ENCODE results near the gene MGAT4A. TPM values are rescaled to one million over a fixed set of nuclear protein-coding genes. Genes with fewer than 3 reads are reported as not detected.

MGAT4A gene
- total and polyA plus RNA-seq, 2 of the 13 experiments (the other 11 are each of a cell fraction or from before 2014, with no cell fraction given) = 47.2 to 90.9 TPM

DNA sequence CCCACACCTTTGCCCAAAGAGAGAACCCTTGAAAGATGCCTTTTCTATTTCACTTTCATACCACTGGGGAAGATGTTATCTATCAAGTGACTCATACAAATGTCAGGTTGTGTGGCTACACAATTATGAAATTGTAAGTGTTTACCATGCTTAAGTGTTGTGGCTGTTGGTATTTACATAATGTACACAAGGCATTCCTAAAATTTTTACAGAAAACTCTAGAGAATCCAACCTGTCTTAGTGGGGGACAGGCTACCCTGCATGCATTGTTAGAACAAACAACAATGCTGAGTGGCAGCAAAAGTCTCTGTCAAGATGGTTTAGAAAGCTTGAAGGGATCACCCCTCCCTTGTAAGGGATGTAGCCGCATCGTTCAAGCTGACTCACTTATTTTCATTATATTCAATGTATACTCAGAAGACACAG, 5.5 kb upstream of the MGAT4A start (continued):
- TF ChIP-seq, protein P1, sequence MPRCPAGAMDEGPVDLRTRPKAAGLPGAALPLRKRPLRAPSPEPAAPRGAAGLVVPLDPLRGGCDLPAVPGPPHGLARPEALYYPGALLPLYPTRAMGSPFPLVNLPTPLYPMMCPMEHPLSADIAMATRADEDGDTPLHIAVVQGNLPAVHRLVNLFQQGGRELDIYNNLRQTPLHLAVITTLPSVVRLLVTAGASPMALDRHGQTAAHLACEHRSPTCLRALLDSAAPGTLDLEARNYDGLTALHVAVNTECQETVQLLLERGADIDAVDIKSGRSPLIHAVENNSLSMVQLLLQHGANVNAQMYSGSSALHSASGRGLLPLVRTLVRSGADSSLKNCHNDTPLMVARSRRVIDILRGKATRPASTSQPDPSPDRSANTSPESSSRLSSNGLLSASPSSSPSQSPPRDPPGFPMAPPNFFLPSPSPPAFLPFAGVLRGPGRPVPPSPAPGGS (CRISPR knock-in tag; IDR thresholded peaks at IDR 0.05) = no peak
- TF ChIP-seq, protein P2, sequence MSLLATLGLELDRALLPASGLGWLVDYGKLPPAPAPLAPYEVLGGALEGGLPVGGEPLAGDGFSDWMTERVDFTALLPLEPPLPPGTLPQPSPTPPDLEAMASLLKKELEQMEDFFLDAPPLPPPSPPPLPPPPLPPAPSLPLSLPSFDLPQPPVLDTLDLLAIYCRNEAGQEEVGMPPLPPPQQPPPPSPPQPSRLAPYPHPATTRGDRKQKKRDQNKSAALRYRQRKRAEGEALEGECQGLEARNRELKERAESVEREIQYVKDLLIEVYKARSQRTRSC (CRISPR knock-in tag; IDR thresholded peaks at IDR 0.05; ENCODE audit: low read depth) = no peak
- 0 out of 2 replicates have a peak, but pooled peaks have one; percentile 31 for TF ChIP-seq ZFP36L1 (CRISPR knock-in tag; IDR thresholded peaks at IDR 0.05)

DNA sequence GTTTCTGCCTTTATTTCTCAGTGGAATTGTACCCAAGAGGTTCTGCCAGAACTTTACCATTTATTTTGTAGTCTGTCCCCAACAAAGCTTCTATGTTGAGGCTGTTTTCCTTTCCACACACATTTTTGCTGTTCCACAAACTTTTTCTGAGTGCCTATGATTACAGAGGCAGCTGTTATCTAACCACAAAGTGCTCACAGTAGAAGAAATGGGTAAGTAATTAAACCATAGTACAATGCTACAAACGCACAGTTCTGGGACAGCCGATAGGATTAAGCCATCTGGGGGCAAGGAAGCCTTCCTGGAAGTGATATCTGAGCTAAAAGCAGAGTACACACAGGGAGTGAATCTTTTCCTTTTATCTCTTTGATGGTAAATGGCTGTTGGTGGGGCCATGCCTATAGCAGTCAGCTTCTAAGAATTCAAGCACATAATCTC, 3.9 kb upstream of the MGAT4A start:
- Histone ChIP-seq H2AFZ (ENCODE audit: low read length) (no peak overlapping the region), H3K9ac (ENCODE audit: insufficient read depth, low read depth, low read length) (0 out of 2 replicates have a peak overlapping the region, but pooled peaks have one; percentile 6), H3K4me2 (ENCODE audit: low read depth, low read length) (peak overlapping the region; percentile 21), H3K79me2 (ENCODE audit: insufficient read depth, low read length) (peaks cover 23% of the 10 kb centered on the region), H3K27me3 (ENCODE audit: control insufficient read depth in 1 of 2, insufficient read depth in 2 of 2, low read length in 2 of 2) (no peaks in the 10 kb centered on the region; a peak in 1 of 5 replicates), H3K27ac (ENCODE audit: extremely low read length, insufficient read depth, low read length) (peak overlapping the region; percentile 47), H3K9me3 (ENCODE audit: low read length) (no peaks in the 10 kb centered on the region), H4K20me1 (ENCODE audit: insufficient read depth, low read length) (no peaks in the 10 kb centered on the region), H3K4me3 (replicated peaks in 1 of 3; ENCODE audit: insufficient read depth in 1 of 3, low read depth in 2 of 3, low read length in 3 of 3) (no peak overlapping the region), H3K36me3 (replicated peaks in 1 of 2; ENCODE audit: control insufficient read depth in 1 of 2, insufficient read depth in 2 of 2, low read length in 2 of 2) (no peaks in the 10 kb centered on the region), H3K4me1 (ENCODE audit: insufficient read depth, low read length) (peaks cover 80% of the 10 kb centered on the region)
- POLR2A ChIA-PET = interaction anchor here (0.9 to 2.1 kb wide), 8 partner anchors 11 to 151 kb away, joined by 3 to 24 read pairs (median 6); no protein-coding TSS in a partner anchor
- ATAC-seq (peak; percentile 34), FAIRE-seq (peak; percentile 64), DNase-seq (ENCODE audit: low spot score) (peak; percentile 95)
- in situ Hi-C loops (cut with HindIII; ENCODE audit: extremely low pct_ligation_motif_present, low pct_unique_long_range_greater_than_20kb) = loop anchor here (5.0 kb wide), 1 partner anchor 102 kb away; no protein-coding TSS in a partner anchor
- BruUV-seq (replicated peaks) = no TSS peak
- intact Hi-C loops (cut with micrococcal nuclease; ENCODE audit: unreplicated experiment) = loop anchor here (5.0 kb wide), 1 partner anchor 32 kb away; no protein-coding TSS in a partner anchor
- 0% methylated on average over 2 of the region's 2 CpGs for WGBS (ENCODE audit: low lambda C conversion rate)
- CTCF ChIA-PET (ENCODE audit: low intra/inter-chr PET ratio, low total read pairs) = no interaction called here
- peak; percentile 79 for TF ChIP-seq DPF2 (CRISPR knock-in tag; IDR thresholded peaks at IDR 0.05; ENCODE audit: borderline replicate concordance, low read depth)
- TF ChIP-seq, protein P3, sequence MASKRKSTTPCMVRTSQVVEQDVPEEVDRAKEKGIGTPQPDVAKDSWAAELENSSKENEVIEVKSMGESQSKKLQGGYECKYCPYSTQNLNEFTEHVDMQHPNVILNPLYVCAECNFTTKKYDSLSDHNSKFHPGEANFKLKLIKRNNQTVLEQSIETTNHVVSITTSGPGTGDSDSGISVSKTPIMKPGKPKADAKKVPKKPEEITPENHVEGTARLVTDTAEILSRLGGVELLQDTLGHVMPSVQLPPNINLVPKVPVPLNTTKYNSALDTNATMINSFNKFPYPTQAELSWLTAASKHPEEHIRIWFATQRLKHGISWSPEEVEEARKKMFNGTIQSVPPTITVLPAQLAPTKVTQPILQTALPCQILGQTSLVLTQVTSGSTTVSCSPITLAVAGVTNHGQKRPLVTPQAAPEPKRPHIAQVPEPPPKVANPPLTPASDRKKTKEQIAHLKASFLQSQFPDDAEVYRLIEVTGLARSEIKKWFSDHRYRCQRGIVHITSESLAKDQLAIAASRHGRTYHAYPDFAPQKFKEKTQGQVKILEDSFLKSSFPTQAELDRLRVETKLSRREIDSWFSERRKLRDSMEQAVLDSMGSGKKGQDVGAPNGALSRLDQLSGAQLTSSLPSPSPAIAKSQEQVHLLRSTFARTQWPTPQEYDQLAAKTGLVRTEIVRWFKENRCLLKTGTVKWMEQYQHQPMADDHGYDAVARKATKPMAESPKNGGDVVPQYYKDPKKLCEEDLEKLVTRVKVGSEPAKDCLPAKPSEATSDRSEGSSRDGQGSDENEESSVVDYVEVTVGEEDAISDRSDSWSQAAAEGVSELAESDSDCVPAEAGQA (IDR thresholded peaks at IDR 0.05; ENCODE audit: low read depth) = no peak
- TF ChIP-seq, protein P3 (CRISPR knock-in tag; IDR thresholded peaks at IDR 0.05; ENCODE audit: borderline replicate concordance) = no peak
- TF ChIP-seq ZNF746 (CRISPR knock-in tag; IDR thresholded peaks at IDR 0.05) = no peak
- TF ChIP-seq, protein P4, sequence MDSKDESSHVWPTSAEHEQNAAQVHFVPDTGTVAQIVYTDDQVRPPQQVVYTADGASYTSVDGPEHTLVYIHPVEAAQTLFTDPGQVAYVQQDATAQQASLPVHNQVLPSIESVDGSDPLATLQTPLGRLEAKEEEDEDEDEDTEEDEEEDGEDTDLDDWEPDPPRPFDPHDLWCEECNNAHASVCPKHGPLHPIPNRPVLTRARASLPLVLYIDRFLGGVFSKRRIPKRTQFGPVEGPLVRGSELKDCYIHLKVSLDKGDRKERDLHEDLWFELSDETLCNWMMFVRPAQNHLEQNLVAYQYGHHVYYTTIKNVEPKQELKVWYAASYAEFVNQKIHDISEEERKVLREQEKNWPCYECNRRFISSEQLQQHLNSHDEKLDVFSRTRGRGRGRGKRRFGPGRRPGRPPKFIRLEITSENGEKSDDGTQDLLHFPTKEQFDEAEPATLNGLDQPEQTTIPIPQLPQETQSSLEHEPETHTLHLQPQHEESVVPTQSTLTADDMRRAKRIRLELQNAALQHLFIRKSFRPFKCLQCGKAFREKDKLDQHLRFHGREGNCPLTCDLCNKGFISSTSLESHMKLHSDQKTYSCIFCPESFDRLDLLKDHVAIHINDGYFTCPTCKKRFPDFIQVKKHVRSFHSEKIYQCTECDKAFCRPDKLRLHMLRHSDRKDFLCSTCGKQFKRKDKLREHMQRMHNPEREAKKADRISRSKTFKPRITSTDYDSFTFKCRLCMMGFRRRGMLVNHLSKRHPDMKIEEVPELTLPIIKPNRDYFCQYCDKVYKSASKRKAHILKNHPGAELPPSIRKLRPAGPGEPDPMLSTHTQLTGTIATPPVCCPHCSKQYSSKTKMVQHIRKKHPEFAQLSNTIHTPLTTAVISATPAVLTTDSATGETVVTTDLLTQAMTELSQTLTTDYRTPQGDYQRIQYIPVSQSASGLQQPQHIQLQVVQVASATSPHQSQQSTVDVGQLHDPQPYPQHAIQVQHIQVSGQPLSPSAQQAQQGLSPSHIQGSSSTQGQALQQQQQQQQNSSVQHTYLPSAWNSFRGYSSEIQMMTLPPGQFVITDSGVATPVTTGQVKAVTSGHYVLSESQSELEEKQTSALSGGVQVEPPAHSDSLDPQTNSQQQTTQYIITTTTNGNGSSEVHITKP (CRISPR knock-in tag; IDR thresholded peaks at IDR 0.05; ENCODE audit: low read depth) = peak; percentile 78; the same call in 1 of the 2 replicates
- no peak for TF ChIP-seq PCBP1 (IDR thresholded peaks at IDR 0.05; ENCODE audit: borderline replicate concordance, low read depth, low read length)
